Natural killer cell treated with Interleukin-12 subunit alpha and Interleukin-12 subunit beta and Interleukin-15 and Interleukin-18, amount 100 ng/mL, for 72 hours (primary cell): ENCODE measurements around the gene HRC. TPM values are rescaled to one million over a fixed set of nuclear protein-coding genes. Genes with fewer than 3 reads are reported as not detected.
"Not testable (repeated sequence)": the region's sequence is repeated elsewhere in the genome, so short reads cannot be mapped to it uniquely, and the experiment has no call there.

Experiments used
- ATAC-seq, 2 donors: fragments of 150-1000 bp; cut with Tn5 transposase in 1 of 2; sonication (Bioruptor Pico), chemical (Tn5 transposase) in 1 of 2; 2 replicates each; pipeline ENCODE4 v1.10.0; 2021
- DNase-seq: peaks from one replicate; pipeline ENCODE4 v3.0.0; 2022; ENCODE audit warnings: low spot score
- H3K27ac Mint-ChIP-seq, 2 donors: 1 replicate in 1 of 2; 2 replicates in 1 of 2; pipeline ENCODE4 v1.8.0; 2022; ENCODE audit warnings: mixed read lengths in 2 of 2, mild to moderate bottlenecking in 1 of 2, moderate library complexity in 1 of 2
- H3K27me3 Mint-ChIP-seq, 2 donors: 1 replicate in 1 of 2; 2 replicates in 1 of 2; pipeline ENCODE4 v1.8.0; 2022; ENCODE audit warnings: mixed read lengths in 2 of 2
- H3K36me3 Mint-ChIP-seq: one replicate; pipeline ENCODE4 v1.8.0; 2022; ENCODE audit warnings: mixed read lengths
- H3K4me1 Mint-ChIP-seq, 2 donors: 1 replicate in 1 of 2; 2 replicates in 1 of 2; pipeline ENCODE4 v1.8.0; 2022; ENCODE audit warnings: low read depth in 2 of 2, mixed read lengths in 2 of 2, mild to moderate bottlenecking in 1 of 2
- H3K4me3 Mint-ChIP-seq: one replicate; pipeline ENCODE4 v1.8.0; 2022; ENCODE audit warnings: mixed read lengths
- H3K9me3 Mint-ChIP-seq: 2 replicates; pipeline ENCODE4 v1.8.0; 2022; ENCODE audit warnings: mixed read lengths
- total RNA-seq, 2 donors: library from RNA; stranded (reverse); gene quantifications; one replicate each; pipeline ENCODE4 v1.2.3, GENCODE V29; 2022

Gene HRC
- total RNA-seq, 2 donors from 2014 or later, result not detected

DNA sequence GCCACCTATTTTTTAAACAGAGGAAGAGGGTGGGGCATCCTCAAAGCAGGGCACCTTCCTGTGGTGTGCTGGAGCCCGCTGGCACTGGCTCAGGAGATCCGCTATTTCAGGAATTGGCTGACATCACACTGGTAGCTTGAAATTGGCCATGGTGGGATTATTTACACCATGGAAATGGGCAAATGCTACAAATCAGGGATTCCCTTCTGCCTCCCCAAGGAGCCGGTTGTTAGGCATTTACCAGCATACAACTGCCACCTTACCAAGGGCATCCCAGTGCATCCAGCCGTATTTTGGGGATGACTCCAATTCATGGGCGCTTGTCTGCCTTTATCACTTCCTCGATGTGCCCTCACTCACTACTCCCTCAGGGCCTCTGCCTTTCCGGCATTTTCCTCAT lies 14.2 kb downstream of the HRC start:
- Mint-ChIP-seq H3K27ac (no peak overlapping the region), H3K4me1 (peaks cover 19% of the 10 kb centered on the region in 2 donors), H3K4me3 (no peak overlapping the region), H3K9me3 (no peaks in the 10 kb centered on the region), H3K27me3 (peaks cover 16 to 20% of the 10 kb centered on the region in 2 donors), H3K36me3 (no peaks in the 10 kb centered on the region)
- DNase-seq (no peak), ATAC-seq (no peak)

GRCh38 chr19:49136771-49137171 lies 18.4 kb downstream of the HRC start:
- Mint-ChIP-seq H3K4me3 (no peak overlapping the region), H3K9me3 (no peaks in the 10 kb centered on the region), H3K36me3 (no peaks in the 10 kb centered on the region), H3K4me1 (peaks cover 6 to 11% of the 10 kb centered on the region in 2 donors), H3K27ac (no peak overlapping the region), H3K27me3 (peaks cover 0 to 6% of the 10 kb centered on the region in 2 donors)
- ATAC-seq, result no peak
- no peak for DNase-seq

DNA sequence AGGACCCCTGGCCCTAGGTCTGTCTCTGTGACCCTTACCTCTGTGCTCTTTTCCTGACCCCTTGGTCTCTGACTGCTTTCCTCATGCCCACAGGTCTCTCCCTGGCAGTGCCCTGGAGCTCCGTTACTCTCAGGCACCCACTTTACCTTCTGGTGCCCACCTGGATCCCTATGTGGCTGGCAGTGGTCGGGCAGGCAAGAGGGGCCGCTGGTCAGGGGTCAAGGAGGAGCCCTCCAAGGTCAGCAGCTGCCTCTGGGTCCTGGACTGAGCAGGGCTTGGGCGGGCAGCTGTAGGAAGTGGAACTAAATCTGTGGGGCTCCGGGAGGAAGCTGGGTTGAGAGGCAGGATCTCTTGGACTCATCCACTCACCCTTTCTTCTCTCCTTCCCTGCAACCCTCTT lies 19.5 kb downstream of the HRC start:
- Mint-ChIP-seq H3K36me3 (no peaks in the 10 kb centered on the region), H3K27me3 (peaks cover 0 to 6% of the 10 kb centered on the region in 2 donors), H3K27ac (no peak overlapping the region), H3K4me3 (no peak overlapping the region), H3K9me3 (no peaks in the 10 kb centered on the region), H3K4me1 (peaks cover 6 to 11% of the 10 kb centered on the region in 2 donors)
- ATAC-seq (no peak), DNase-seq (no peak)

DNA sequence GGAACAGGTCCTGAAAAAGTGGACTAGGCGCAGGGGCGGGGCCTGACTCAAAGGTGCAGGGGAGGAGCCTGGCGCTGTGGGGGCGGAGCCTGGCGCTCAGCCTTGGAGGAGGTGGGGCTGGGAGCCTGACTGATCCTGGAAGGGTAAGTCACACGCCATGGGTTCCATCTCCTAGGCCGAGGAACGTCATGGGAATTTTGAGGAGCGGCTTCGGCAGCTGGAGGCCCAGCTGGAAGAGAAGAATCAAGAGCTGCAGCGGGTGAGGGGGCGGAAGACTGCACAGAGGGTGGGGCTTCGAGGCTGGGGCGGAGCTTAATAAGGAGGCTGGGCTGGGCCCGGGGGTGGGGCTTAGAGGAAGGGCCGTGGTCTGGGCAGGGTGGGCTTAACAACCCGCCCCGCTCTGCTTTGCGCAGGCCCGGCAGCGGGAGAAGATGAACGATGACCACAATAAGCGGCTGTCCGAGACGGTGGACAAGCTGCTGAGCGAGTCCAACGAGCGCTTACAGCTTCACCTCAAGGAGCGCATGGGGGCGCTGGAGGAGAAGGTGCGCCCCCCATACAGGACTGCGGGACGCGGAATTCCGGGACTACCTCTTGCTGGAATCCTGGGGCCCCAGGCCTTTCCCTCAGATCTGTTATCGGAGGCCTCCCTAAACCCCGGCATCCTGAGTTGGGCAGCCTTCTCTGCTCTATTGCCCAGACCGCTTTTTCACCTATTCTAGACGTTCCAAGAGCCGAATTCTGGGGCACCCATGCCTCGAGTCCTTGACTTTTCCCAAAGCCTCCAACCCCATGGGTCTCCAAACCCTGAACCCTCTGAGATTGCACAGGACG lies 21.4 kb downstream of the HRC start:
- H3K36me3 Mint-ChIP-seq, result no peaks in the 10 kb centered on the region
- DNase-seq (no peak), ATAC-seq (peak; percentile 75 to 83)
- peaks cover 13 to 14% of the 10 kb centered on the region in 2 donors for H3K4me1 Mint-ChIP-seq
- peak overlapping the region; percentile 74 for H3K4me3 Mint-ChIP-seq
- H3K9me3 Mint-ChIP-seq, result no peaks in the 10 kb centered on the region
- peaks cover 0 to 6% of the 10 kb centered on the region in 2 donors for H3K27me3 Mint-ChIP-seq
- H3K27ac Mint-ChIP-seq, result no peak overlapping the region

- ATAC-seq, result peak; percentile 43 to 49
- Mint-ChIP-seq H3K27me3 (peaks cover 0 to 6% of the 10 kb centered on the region in 2 donors), H3K27ac (no peak overlapping the region), H3K4me1 (peaks cover 21% of the 10 kb centered on the region in 2 donors), H3K36me3 (no peaks in the 10 kb centered on the region), H3K9me3 (no peaks in the 10 kb centered on the region), H3K4me3 (peak overlapping the region; percentile 74)
- DNase-seq, result no peak
Observed at GRCh38 chr19:49132974-49133609, 22.1 kb downstream of the HRC start.

- no peak overlapping the region for H3K27ac Mint-ChIP-seq
- ATAC-seq (no peak), DNase-seq (no peak)
- H3K4me1 Mint-ChIP-seq, result peaks cover 23 to 26% of the 10 kb centered on the region in 2 donors
- no peaks in the 10 kb centered on the region for H3K36me3 Mint-ChIP-seq
- no peak overlapping the region for H3K4me3 Mint-ChIP-seq
- H3K9me3 Mint-ChIP-seq, result no peaks in the 10 kb centered on the region
- peaks cover 0 to 2% of the 10 kb centered on the region in 2 donors for H3K27me3 Mint-ChIP-seq
Observed at GRCh38 chr19:49130325-49130724, 24.9 kb downstream of the HRC start.

DNA sequence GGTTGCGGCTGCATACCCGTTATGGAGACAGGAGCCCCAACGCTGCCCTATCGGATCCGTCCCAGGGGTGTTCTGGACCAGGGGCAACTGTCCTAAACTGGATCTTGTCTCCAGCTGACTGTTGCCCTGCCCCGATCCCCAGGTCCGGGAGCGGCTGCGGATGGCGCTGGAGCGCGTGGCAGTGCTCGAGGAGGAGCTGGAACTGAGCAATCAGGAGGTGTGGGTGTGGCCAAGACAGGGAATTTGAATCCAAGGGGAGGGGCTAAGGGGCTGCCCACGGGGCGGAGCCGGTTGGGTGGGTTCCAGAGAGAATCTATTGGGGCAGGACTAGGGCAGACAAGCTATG lies 26.0 kb downstream of the HRC start:
- Mint-ChIP-seq H3K9me3 (no peaks in the 10 kb centered on the region), H3K4me1 (peaks cover 23 to 24% of the 10 kb centered on the region in 2 donors), H3K4me3 (peak overlapping the region; percentile 89), H3K36me3 (no peaks in the 10 kb centered on the region), H3K27me3 (peaks cover 0 to 2% of the 10 kb centered on the region in 2 donors), H3K27ac (peak overlapping the region in 1 of 2 donors; percentile 72)
- DNase-seq (no peak), ATAC-seq (no peak)

GRCh38 chr19:49128545-49129237 lies 26.5 kb downstream of the HRC start:
- H3K4me3 Mint-ChIP-seq, result peak overlapping the region; percentile 89
- H3K27ac Mint-ChIP-seq, result peak overlapping the region; percentile 68 to 72
- H3K27me3 Mint-ChIP-seq, result peaks cover 0 to 2% of the 10 kb centered on the region in 2 donors
- no peaks in the 10 kb centered on the region for H3K36me3 Mint-ChIP-seq
- no peak for ATAC-seq
- no peak for DNase-seq
- no peaks in the 10 kb centered on the region for H3K9me3 Mint-ChIP-seq
- peaks cover 19 to 22% of the 10 kb centered on the region in 2 donors for H3K4me1 Mint-ChIP-seq

DNA sequence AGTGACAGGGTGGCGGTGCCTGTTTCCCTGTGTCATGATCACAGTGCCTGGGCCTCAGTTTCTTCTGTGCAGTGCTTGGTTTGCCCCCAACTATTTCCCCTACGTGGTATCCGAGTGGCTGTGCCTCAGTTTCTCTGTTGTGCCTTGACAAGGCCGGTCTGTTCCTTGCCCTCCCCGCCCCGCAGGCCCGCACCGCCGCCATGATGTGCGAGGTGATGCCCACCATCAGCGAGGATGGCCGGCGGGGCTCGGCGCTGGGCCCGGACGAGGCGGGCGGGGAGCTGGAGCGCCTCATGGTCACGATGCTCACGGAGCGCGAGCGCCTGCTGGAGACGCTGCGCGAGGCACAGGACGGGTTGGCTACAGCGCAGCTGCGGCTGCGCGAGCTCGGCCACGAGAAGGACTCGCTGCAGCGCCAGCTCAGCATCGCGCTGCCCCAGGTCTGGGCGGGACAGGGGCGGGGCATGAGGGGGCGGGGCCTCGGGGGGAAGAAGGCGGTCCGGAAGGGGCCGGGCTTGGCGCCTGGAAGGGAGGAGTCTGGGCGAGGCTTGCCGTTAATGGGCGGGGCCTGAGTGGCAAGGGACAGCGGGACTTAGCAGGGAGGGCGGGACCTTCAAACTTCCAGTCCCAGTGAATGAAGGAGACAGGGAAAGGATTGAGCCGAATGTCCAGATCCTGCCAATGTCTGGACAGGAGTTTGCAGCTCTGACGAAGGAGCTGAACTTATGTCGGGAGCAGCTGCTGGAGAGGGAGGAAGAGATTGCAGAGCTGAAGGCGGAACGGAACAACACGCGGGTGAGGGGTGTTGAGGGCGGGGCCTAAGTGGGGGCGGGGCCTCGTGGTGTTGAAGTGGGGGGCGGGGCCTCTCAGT lies 27.3 kb downstream of the HRC start:
- Mint-ChIP-seq H3K36me3 (no peaks in the 10 kb centered on the region), H3K27ac (peak overlapping the region; percentile 68 to 72), H3K4me1 (peaks cover 15 to 19% of the 10 kb centered on the region in 2 donors), H3K4me3 (peak overlapping the region; percentile 89), H3K27me3 (no peaks in the 10 kb centered on the region), H3K9me3 (no peaks in the 10 kb centered on the region)
- ATAC-seq (peak; percentile 98 to 99), DNase-seq (peak; percentile 94)

GRCh38 chr19:49127225-49127624 lies 28.0 kb downstream of the HRC start:
- not testable (repeated sequence) for H3K36me3 Mint-ChIP-seq, DNase-seq, H3K27ac Mint-ChIP-seq, H3K4me3 Mint-ChIP-seq, H3K27me3 Mint-ChIP-seq, H3K9me3 Mint-ChIP-seq, ATAC-seq
- H3K4me1 Mint-ChIP-seq, result peaks cover 15 to 19% of the 10 kb centered on the region in 2 donors

DNA sequence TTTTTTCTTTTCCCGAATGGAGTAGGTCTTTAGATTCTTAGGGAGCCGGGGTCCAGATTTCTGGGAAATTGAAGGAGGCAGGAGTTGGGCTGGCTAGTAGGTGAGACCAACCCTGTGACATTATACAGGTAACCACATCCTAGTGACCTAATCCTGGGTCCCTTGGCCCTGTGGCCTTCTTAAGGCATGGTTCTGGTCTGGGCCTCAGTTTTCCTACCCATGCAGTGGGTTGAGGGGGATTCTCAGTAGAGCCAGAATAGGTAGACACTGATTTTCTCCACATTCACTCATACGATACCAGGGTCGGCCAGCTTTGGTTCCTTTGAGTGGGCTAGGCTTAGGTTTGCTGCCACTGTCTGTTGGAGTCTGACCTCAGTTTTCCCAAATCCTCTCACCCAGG lies 28.6 kb downstream of the HRC start:
- Mint-ChIP-seq H3K27me3 (peaks cover 0 to 3% of the 10 kb centered on the region in 2 donors), H3K27ac (no peak overlapping the region), H3K4me1 (peaks cover 15 to 19% of the 10 kb centered on the region in 2 donors), H3K4me3 (no peak overlapping the region), H3K36me3 (no peaks in the 10 kb centered on the region), H3K9me3 (no peaks in the 10 kb centered on the region)
- no peak for DNase-seq
- no peak for ATAC-seq

DNA sequence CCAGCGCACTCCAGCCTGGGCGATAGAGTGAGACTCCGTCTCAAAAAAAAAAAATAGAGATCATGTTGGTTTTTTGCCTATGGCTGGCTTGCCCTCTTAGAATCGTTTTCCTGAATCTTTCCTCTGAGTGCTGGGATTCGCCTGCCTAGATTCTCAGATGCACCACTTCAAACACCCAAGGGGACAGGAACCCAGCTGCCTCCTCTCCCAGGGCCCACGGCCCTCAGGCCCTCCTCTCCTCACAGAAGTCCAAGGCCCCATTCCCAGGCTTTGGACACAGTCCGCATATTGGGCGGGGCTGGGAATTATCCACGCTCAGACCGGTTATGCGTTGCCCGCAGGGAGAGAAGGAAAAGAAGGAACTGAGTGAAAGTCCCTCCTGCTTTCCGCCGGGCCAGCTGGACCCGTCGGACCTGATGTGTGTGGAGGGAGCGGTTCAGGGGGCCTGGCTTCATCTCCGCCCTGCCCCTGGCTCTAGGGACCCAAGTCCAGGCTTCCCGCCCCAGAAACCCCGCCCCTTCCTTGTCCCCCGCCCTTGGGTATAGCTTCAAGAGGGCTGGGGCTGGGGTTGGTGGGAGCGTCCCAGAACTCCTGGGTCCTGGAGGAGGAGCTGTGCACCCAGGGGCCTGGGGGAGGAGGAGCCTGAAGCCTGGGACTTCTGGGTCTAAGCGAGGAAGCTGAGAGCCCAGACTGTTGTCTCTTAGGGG lies 30.0 kb downstream of the HRC start:
- Mint-ChIP-seq H3K4me3 (no peak overlapping the region), H3K9me3 (no peaks in the 10 kb centered on the region), H3K27me3 (peaks cover 10 to 11% of the 10 kb centered on the region in 2 donors), H3K4me1 (peaks cover 24 to 28% of the 10 kb centered on the region in 2 donors), H3K36me3 (no peaks in the 10 kb centered on the region), H3K27ac (no peak overlapping the region)
- no peak for DNase-seq
- no peak for ATAC-seq

DNA sequence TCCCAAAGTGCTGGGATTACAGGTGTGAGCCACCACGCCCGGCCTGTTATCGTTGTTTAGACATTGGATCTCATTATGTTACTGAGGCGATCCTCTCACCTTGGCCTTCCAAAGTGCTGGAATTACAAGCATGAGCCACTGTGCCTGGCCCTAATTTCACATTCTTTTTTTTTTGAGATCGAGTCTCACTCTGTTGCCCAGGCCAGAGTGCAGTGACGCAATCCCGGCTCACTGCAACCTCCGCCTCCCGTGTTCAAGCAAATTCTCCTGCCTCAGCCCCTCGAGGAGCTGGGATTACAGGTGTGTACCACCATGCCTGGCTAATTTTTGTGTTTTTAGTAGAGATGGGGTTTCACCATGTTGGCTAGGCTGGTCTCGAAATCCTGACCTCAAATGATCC lies 31.9 kb downstream of the HRC start:
- H3K4me1 Mint-ChIP-seq, result peaks cover 17 to 19% of the 10 kb centered on the region in 2 donors
- not testable (repeated sequence) for H3K9me3 Mint-ChIP-seq, DNase-seq, H3K36me3 Mint-ChIP-seq, ATAC-seq, H3K4me3 Mint-ChIP-seq, H3K27ac Mint-ChIP-seq
- peaks cover 10 to 11% of the 10 kb centered on the region in 2 donors for H3K27me3 Mint-ChIP-seq
